Measurements from ENCODE around the gene PITPNC1.
"Not testable (repeated sequence)": the region's sequence is repeated elsewhere in the genome, so short reads cannot be mapped to it uniquely, and the experiment has no call there.

Gene PITPNC1

DNA sequence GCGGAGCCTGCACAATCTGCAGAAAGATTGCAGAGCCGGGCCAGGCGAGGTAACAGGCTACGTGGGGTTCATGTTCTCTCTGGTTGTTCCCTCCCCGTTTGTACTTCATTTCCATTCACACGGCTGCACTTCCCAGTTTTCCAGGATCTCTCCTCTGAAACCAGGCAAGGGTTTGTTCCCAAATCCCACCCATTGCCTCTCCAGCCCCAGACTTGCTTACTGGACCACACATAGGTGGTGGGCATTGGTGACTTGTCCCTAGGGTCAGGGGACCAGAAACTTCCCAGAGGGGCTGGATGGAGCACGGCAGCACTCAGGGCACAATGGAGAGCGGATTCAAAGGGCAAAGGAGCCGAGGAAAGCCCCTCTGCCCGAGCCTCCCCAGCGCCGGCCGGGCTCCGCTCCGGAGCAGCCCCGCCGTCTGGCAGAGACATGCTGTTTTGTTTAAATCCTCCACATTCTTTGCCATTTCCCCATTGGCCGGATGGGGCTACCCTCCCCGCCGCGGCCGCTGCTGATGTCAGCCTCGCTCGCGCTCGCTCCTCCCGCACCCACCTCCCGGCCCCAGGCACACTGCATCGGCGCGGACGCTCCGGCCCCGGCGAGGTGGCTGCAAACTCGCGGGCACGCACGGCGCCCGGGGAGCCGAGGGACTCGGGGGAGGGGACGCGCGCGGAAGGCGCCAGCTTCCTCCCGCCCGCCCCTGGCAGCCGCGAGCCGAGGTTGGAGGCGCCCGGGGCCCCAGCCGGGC is at the start of gene PITPNC1:
TSS of gene PITPNC1 (plus strand) at position 545 of the 751 bp plus-strand sequence.
- DNase-seq = peak; percentile 88 to 89

DNA sequence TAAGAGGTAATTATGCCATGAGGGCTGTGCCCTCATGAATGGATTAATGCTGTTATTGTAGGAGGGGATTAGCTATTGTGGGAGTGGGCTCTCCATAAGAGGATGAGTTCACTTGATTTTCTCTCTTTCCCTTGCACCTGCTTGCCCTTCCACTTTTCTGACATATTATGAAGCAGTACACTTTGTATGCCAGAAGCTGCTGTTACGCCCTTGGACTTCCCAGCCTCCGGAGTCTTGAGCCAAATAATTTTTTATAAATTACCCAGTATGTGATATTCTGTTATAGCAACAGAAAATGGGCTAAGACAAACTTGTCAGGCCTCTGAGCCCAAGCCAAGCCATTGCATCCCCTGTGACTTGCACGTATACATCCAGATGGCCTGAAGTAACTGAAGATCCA is 49.1 kb upstream of the PITPNC1 start:
- no peak for DNase-seq

DNA sequence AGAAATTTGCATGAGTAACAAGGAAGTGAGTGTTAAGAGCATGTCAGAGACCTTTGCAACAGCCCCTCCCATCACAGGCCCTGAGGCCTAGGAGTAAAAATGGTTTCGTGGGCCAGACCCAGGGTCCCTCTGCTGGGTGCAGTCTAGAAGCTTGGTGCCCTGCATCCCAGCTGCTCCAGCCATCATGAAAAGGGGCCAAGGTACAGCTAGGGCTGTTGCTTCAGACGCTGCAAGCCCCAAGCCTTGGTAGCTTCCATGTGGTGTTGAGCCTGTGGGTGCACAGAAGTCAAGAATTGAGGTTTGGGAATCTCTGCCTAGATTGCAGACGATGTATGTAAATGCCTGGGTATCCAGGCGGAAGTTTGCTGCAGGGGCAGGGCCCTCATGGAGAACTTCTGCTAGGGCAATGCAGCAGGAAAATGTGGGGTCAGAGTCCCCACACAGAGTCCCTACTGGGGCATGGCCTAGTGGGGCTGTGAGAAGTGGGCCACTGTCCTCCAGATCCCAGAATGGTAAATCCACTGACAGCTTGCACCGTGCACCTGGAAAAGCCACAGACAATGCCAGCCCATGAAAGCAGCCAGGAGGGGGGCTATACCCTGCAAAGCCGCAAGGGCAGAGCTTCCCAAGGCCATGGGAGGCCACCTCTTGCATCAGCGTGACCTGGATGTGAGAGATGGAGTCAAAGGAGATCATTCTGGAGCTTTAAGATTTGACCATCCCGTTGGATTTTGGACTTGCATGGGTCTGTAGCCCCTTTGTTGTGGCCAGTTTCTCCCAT is 45.5 kb upstream of the PITPNC1 start:
- DNase-seq = not testable (repeated sequence)

DNA sequence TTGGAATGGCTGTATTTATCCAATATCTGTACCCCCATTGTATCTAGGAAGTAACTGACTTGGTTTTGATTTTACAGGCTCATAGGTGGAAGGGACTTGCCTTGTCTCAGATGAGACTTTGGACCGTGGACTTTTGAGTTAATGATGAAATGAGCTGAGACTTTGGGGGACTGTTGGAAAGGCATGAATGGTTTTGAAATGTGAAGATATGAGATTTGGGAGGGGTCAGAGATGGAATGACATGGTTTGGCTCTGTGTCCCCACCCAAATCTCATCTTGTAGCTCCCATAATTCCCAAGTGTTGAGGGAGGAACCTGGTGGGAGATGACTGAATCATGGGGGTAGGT is 44.9 kb upstream of the PITPNC1 start:
- DNase-seq = not testable (repeated sequence)

DNA sequence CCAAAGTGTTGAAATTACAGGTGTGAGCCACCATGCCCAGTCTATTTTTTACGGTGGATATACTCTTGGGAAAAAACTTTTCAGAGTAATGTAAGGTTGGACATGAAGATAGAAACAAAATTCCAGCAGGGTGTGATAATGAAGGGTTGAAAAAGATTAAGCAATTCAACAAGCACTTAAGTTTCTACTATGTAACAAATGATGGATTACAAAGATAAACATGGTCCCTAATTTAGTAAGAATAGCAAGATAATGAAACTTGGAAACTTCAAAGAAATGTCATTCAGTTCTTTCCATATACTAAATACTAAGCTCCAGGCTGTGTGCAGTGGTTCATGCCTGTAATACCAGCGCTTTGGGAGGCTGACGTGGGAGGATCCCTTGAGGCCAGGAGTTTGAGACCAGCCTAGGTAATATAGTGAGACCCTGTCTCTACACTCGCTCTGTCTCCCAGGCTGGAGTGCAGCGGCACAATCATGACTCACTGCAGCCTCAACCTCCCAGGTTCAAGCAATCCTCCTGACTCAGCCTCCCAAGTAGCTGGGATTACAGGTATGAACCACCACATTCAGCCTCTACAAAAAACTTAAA is 41.7 kb upstream of the PITPNC1 start:
- DNase-seq = no peak

DNA sequence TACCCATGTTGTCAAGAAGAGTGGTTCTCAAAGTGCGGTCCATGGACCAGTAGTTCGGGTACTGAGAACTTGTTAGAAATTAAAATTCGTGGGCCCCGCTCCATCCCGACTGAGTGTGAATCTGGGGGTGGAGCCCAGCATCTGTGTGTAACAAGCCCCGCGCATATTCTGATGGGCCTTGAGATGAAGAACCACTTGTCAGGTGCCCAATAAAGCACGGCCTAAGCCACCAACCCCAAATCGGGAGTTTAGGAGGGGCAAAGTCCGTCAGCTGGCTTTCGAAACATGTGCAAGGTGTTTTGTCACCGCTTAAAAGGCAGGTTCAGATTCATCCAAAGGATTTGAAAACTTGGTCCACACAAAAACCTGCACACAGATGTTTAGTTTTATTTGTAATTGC is 40.2 kb upstream of the PITPNC1 start:
- no peak for DNase-seq

DNA sequence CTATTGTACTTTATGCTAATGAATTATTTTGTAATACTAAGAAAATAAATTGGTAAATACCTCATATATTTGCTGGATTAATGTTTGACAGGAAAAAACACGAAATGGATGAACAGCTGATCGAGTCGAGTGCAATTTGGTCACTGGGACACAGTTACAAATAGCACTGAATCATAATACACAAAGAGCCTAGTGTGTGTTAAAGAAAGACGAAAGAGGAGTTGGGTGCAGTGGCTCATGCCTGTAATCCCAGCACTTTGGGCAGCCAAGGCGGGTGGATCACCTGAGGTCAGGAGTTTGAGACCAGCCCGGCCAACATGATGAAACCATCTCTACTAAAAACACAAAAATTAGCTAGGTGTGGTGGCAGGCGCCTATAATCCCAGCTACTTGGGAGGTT is 38.7 kb upstream of the PITPNC1 start:
- not testable (repeated sequence) for DNase-seq

DNA sequence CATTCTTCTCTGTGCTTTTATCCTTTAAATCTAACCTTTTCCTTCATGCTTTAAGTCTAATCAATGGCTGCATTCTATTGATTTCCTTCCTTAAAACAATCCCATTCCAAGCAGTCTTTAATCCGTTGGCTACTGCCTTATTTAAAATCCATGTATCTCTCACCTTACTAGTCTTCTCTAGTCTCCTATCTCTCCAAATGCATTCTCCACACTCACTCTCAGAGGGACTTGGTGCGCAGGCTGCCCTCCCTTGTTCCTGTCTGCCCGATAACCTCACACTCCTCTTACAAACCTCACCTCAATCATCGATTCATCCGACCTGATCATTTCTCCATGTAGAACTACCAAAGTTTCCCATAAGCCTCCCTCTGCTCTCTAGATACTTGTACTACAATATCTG is 33.8 kb upstream of the PITPNC1 start:
- no peak for DNase-seq

DNA sequence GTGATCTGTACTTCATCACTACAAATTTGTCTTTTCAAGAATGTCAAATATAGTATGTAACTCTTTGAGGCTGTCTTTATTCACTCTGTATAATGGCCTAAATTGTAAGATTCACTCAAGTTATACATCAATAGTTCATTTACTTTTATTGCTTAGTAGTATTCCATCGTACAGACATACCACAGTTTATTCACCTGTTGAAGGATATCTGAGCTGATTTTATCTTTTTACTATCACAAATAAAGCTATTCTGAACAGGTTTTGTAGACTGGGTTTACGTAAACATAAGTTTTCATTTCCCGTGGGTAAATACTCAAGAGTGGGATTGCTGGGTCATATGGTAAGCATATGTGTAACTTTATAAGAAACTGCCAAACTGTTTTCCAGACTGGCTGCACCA is 29.3 kb upstream of the PITPNC1 start:
- DNase-seq = no peak

DNA sequence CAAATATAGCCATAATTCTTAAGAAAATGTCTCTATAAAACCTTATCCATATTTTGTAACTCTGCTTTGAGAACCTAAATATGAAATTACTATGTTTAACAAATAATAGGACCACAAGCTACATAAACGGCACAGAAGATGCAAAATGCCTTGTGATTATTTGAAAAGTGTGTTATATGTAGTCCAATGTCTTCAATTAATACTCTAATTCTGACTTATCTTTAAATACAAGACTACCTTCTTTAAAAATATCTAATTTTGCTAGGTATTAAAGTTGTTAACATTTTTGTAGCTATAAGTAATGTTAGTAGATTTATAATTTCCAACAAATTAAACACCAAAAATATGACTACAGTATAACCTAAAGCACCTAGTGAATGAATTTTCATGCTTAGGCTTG is 27.7 kb upstream of the PITPNC1 start:
- no peak for DNase-seq

DNA sequence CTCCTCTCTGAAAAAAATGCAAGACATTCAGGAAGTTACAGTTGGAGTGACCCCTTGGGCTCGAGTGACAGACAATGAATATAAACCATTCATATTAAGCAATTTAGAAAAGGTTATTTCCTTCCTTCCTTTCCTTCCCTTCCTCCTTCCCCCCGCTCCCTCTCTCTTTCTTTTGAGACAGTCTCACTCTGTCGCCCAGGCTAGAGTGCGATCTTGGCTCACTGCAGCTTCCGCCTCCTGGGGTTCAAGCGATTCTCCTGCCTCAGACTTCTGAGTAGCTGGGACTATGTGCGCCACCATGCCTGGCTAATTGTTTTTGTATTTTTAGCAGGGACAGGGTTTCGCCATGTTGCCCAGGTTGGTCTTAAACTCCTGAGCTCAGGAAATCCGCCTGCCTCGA is 23.9 kb upstream of the PITPNC1 start:
- DNase-seq = no peak

DNA sequence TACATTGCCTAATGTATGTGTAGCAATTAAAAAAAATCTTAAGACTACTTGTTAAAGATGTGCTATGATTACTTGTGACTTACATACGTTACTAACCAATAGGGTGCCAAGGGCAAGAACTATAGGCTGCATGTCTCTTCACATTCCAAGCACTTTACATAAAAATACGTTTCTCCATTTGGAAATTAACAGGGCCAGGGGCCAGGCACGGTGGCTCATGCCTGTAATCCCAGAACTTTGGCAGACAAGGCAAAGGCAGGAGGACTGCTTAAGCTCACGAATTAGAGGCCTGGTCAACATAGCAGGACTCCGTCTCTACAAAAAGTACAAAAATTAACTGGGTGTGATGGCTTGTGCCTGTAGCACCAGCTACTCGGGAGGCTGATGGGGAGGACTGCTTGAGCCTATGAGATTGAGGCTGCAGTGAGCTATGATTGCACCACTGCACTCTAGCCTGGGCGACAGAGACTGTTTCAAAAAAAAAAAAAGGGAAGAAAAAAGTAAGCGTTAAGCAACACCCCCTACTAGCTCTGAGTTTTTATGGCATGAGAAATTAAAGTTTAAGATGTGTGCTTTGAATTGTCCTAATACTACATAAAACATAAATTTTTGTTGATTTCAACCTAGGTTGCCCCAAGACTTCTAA is 23.0 kb upstream of the PITPNC1 start:
- peak in 1 of 2 donors; percentile 26 for DNase-seq

DNA sequence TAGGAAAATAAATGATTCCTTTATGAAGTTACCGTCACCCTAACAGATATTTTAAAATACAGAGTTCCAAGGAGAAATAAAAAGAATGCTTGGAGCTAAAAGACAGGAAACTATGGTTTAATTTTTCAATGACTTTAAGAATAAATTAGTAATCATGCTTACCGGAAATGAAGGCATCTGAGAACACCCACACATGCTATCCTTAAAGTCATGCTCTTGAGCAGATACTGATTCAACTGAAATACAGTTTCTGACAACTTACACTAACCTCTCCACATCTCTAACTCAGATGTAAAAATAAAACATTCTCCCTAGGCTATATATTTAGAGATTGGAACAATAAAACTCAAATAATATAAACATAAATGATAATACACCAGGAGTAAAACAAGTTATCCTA is 18.5 kb upstream of the PITPNC1 start:
- DNase-seq = no peak

DNA sequence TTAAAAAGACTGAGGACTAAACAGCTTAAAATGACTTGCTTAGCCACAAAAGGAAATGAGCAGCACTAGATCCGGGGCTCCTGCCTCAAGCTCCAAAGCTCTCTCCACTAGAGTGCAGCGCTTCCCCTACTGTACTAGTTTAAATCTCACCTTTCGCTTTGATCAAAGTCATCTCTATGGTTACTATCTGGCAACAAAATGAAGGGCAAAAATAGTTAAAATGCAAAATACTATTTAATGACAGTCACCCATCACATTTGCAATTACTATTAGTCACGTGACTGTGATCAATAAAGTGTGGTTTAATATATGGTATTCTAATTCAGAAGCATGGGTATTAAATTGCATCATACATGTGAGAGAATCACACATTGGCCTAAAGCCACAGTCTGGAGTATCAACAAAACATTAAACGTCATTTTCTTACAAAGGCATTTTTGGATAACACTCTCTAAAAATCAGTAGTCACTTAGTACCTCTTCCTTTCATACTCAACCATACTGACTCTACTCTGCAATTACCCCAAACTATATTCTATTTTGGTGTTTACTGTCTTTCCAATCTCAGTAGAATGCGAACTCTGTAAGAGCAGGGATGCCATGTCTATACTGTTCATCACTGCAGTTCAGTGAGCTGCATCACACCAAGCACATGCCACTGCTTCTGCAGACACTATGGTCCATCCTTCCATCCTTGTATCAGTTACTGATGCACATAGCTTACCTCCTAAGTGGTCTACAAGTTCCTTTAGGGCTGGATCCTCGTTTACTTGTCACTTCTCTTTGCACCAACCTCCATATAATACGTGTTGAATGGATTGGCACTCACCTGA is 16.9 kb upstream of the PITPNC1 start:
- DNase-seq = peak; percentile 51 to 71

DNA sequence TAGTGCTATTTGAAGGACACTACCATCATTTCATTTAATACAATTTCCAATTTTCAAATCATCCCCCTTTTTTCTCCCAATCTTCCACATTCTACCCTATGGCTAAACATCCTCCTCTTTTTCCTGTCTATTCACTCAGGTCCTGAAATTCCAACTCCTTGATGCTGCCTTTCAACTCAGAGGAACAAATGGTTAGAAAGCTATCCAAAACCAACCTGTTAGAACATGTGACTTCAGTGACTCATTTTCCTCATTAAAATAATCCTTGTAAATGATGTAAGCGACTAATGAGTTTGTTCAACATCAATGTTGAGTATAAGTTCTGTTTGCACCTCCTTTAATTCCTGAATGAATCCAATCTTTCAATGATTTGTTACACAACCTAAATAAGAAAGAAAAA is 16.2 kb upstream of the PITPNC1 start:
- no peak for DNase-seq

DNA sequence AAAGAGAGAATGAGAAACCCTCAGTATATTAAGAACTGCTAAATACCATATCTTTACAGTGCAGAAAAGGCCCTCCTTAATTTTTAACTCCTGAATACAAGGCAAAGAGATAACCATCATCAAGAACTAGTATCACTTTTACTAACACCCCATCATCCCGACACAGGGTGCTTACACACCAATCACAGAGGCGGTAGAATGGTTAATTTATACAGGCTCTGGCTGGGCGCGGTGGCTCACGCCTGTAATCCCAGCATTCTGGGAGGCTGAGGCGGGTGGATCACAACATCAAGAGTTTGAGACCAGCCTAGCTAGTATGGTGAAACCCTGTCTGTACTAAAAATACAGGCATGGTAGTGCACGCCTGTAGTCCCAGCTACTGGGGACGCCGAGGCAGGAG is 14.9 kb upstream of the PITPNC1 start:
- no peak for DNase-seq

DNA sequence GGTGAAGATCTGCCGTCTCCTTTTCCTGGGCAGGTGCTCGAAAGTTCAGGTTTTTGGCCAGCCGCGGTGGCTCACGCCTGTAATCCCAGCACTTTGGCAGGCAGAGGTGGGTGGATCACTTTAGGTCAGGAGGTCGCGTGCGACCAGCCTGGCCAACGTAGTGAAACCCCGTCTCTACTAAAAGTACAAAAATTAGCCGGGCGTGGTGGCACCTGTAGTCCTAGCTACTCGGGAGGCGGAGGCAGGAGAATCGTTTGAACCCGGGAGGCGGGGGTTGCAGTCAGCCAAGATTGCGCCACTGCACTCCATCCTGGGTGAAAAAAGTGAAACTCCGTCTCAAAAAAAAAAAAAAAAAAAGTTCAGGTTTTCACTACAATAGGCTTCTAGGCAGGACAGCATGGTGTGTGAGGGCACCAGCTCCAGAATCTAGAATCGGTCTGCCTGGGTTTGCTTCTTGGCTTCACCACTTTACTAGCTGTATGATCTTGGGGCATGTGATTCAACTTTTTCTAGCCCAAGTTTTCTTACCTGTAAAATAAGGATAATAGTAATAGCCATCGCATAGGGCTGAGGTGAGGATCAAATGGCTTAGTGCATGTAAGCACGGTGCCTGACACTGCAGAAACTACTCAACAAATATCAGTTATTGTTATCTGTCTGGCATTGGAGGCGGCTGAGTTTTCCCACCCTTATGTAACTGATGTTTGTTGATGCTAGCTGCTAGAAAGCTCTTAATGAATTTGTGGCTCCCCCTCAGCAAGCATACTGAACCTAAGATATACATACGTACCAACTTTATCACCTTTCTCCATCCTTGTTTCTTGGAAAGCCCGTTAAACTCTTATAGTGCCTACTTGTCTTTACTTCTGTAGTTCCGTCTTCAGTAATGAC is 12.0 kb upstream of the PITPNC1 start:
- DNase-seq = peak in 1 of 2 donors; percentile 19

DNA sequence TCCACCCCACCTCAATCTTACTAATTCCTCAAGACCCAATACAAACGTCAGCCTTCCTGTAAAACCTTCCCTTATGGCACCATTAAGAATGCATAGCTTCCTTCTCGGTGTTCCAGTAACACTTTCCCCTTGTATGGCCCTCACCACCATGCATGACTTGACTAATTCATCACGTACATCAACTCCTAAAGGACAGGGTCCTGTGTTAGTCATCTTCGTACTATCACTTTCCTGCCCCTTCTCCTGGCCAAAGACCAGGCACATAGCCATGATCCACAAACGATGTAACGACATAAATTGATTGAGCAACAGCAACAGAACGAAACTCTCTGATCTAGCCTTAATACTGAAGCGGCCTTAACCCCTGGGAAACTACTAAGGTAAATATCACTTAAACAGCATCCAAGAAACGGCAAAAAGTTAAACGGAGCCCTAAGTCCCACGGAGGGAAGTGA is 11.3 kb upstream of the PITPNC1 start:
- peak; percentile 22 to 46 for DNase-seq

DNA sequence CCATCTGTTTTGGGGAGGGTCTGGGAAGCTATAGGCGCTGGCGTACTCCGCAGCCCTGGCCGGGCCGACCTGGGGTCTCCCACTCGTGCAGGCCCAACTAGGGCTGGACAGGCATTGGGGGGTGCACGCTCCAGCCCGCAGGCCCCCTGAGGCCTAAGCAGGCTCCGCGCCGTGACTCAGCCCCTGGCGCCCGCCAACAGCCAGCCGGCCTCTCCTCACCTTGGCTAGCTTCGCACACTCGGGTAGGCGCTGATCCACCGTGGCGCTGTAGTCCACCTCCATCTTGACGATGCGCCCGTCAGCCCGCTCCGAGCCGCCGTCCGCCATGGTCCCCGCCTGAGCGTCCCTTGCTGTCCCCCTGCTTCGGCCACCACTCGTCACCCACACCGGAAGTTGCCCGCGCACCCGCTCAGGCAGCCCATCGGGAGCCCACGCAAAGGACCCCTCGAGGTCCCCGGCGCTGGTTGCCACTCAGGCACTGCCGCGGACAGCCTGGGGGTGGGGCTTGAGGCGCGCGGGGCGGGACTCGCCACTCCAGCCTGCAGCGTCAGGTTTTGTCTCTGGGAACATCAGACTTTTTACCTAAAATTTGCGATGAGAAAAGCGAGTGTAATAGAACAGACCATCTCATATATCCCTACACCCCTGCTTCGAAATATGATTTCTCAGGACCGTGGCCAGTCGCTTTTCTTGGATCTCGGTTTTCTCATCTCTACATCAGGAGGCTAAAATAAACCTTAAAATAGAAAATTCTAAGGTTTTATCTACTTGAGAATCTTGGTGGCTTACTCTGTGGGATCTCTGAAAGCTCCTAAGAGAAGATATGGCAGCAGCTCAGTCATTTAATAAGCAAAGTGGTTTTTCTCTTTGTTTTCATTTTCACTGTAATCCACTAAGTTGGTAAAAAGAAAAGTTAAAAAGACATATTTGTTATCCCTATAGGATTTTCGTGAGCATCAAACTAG is 10.6 kb upstream of the PITPNC1 start, which contains the start of gene PSMD12:
TSS of gene PSMD12 (minus strand) at position 385 of the 965 bp plus-strand sequence. CDS start at position 327, 58 bp downstream.
- DNase-seq = peak; percentile 91 to 95

DNA sequence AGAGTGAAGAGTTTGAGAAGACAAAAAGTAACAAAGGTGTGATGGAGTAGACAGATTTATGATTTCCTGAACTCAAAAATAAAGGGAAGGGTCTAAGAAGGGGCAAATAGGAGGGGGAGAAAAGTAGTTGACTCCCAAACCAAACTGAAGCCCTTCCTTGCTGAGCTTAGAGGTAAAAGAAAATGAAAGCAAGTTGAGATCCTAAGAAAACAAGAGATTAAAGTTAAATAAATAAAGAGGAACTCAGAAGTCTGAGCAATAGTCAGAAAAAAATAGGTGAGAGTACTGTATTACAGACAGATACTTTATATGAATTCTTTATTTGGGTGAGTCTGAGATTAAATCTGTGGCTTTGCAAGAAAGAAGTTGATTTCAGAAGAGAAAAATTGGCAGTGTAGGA is 7.4 kb upstream of the PITPNC1 start:
- no peak for DNase-seq

Measured in CD4-positive, alpha-beta T cell treated with Interleukin-1 beta for 1 hour (primary cell).